IMR-90 (cell line): ENCODE measurements around the gene TSN. TPM values are rescaled to one million over a fixed set of nuclear protein-coding genes. Genes with fewer than 3 reads are reported as not detected.
"Not testable (repeated sequence)": the region's sequence is repeated elsewhere in the genome, so short reads cannot be mapped to it uniquely, and the experiment has no call there.

ENCODE experiments used
- ATAC-seq: fragments of 200-7000 bp; cut with Tn5 transposase; 2 replicates; pipeline ENCODE4 v1.9.1; 2020; ENCODE audit warnings: low read depth, mild to moderate bottlenecking, moderate library complexity
- BruUV-seq: library from RNA; stranded (reverse); fragments of 400-500 nt; replicated peaks from 2 replicates; lab custom pipeline; 2021; lab: Mats Ljungman, UMichigan
- CTCF ChIA-PET: fragments of 300-600 bp; formaldehyde crosslinking; extraction: SDS; loops from one replicate; lab custom pipeline; 2021; ENCODE audit warnings: antibody characterized with exemption; lab: Yijun Ruan, JAX
- POLR2A ChIA-PET: fragments of 300-600 bp; sonication (Branson Sonifier 250); formaldehyde crosslinking; loops from one replicate; lab custom pipeline; 2022; ENCODE audit warnings: antibody characterized with exemption; ENCODE audit not compliant: unreplicated experiment; lab: Charles Lee
- DNase-seq: peaks from one replicate; pipeline ENCODE4 v3.0.0; 2013
- H2AFZ ChIP-seq: replicated peaks from 2 replicates; pipeline ENCODE3; 2013; ENCODE audit warnings: low read length, mild to moderate bottlenecking; ENCODE audit not compliant: poor library complexity
- H2AK5ac ChIP-seq: 2 replicates; pipeline ENCODE4 v1.6.1; 2013; ENCODE audit warnings: low read depth, low read length, inconsistent platforms
- H2AK9ac ChIP-seq: replicated peaks from 2 replicates; pipeline ENCODE3; 2013; ENCODE audit warnings: mild to moderate bottlenecking, low read depth, low read length, moderate library complexity; ENCODE audit not compliant: poor library complexity
- H2BK120ac ChIP-seq: 2 replicates; pipeline ENCODE4 v1.6.1; 2013; ENCODE audit warnings: low read depth, low read length, inconsistent platforms
- H2BK15ac ChIP-seq: 3 replicates; pipeline ENCODE4 v1.6.1; 2013; ENCODE audit warnings: low read depth, low read length, inconsistent platforms
- H2BK20ac ChIP-seq: 2 replicates; pipeline ENCODE4 v1.6.1; 2013; ENCODE audit warnings: low read depth, mild to moderate bottlenecking, inconsistent platforms, low read length, moderate library complexity
- H2BK5ac ChIP-seq: 2 replicates; pipeline ENCODE4 v1.6.1; 2013; ENCODE audit warnings: mild to moderate bottlenecking, low read depth, low read length, inconsistent platforms; ENCODE audit not compliant: poor library complexity, severe bottlenecking
- H3K14ac ChIP-seq: replicated peaks from 2 replicates; pipeline ENCODE4 v1.6.1; 2013; ENCODE audit warnings: low read depth, low read length, inconsistent platforms
- H3K18ac ChIP-seq: 2 replicates; pipeline ENCODE4 v1.6.1; 2013; ENCODE audit warnings: low read depth, low read length, control low read depth
- H3K23ac ChIP-seq: 2 replicates; pipeline ENCODE4 v1.6.1; 2013; ENCODE audit warnings: low read depth, low read length, inconsistent platforms
- H3K27ac ChIP-seq: 2 replicates; pipeline ENCODE4 v1.5.1; 2013; ENCODE audit warnings: mild to moderate bottlenecking, control low read depth, low read length; ENCODE audit not compliant: insufficient read depth
- H3K27me3 ChIP-seq: 2 replicates; pipeline ENCODE4 v1.6.1; 2013; ENCODE audit warnings: low read length; ENCODE audit not compliant: control insufficient read depth, insufficient read depth
- H3K36me3 ChIP-seq: 2 replicates; pipeline ENCODE4 v1.6.1; 2013; ENCODE audit warnings: low read length, mixed read lengths; ENCODE audit not compliant: control insufficient read depth, insufficient read depth
- H3K4ac ChIP-seq: 2 replicates; pipeline ENCODE4 v1.6.1; 2013; ENCODE audit warnings: low read depth, low read length, inconsistent platforms
- H3K4me1 ChIP-seq: 2 replicates; pipeline ENCODE4 v1.6.1; 2013; ENCODE audit warnings: low read length, mixed read lengths; ENCODE audit not compliant: control insufficient read depth, insufficient read depth
- H3K4me2 ChIP-seq: 2 replicates; pipeline ENCODE4 v1.6.1; 2013; ENCODE audit warnings: low read depth, mild to moderate bottlenecking, control low read depth, low read length, moderate library complexity
- H3K4me3 ChIP-seq: 2 replicates; pipeline ENCODE4 v1.5.1; 2013; ENCODE audit warnings: low read depth, mild to moderate bottlenecking, control low read depth, low read length, moderate library complexity; ENCODE audit not compliant: insufficient read depth
- H3K56ac ChIP-seq: 2 replicates; pipeline ENCODE4 v1.6.1; 2013; ENCODE audit warnings: low read length, inconsistent platforms; ENCODE audit not compliant: insufficient read depth; ENCODE audit errors: extremely low read depth
- H3K79me1 ChIP-seq, 2 experiments: 2 replicates each; pipeline ENCODE4 v1.6.1; 2013; ENCODE audit warnings: low read length in 2 of 2, inconsistent platforms in 1 of 2, low read depth in 1 of 2
- H3K9ac ChIP-seq: 2 replicates; pipeline ENCODE4 v1.6.1; 2013; ENCODE audit warnings: low read depth, low read length, control low read depth
- H3K9me1 ChIP-seq: 2 replicates; pipeline ENCODE4 v1.6.1; 2013; ENCODE audit warnings: low read length, inconsistent platforms; ENCODE audit not compliant: insufficient read depth
- H3K9me3 ChIP-seq: 2 replicates; pipeline ENCODE4 v1.6.1; 2013; ENCODE audit warnings: low read length; ENCODE audit not compliant: control insufficient read depth, insufficient read depth
- H4K20me1 ChIP-seq: 2 replicates; pipeline ENCODE4 v1.6.1; 2013; ENCODE audit warnings: low read length, inconsistent platforms; ENCODE audit not compliant: insufficient read depth
- H4K5ac ChIP-seq: 2 replicates; pipeline ENCODE4 v1.6.1; 2013; ENCODE audit warnings: mild to moderate bottlenecking, low read depth, low read length, control low read depth
- H4K8ac ChIP-seq, 2 experiments: 2 replicates each; pipeline ENCODE4 v1.6.1; 2013; ENCODE audit warnings: low read depth in 2 of 2, low read length in 2 of 2, control low read depth in 1 of 2, inconsistent platforms in 1 of 2
- H4K91ac ChIP-seq: 2 replicates; pipeline ENCODE4 v1.6.1; 2013; ENCODE audit warnings: low read depth, low read length, inconsistent platforms; ENCODE audit not compliant: insufficient read depth
- BHLHE40 ChIP-seq: fragments of 150-350 bp; IDR thresholded peaks from 2 replicates; pipeline ENCODE4 v1.6.1; 2016; ENCODE audit warnings: mild to moderate bottlenecking, low read depth, low read length
- MAFK ChIP-seq: IDR thresholded peaks from 2 replicates; pipeline ENCODE4 v1.6.1; 2012; ENCODE audit warnings: low read depth, low read length, improper control_type of control experiment
- MAZ ChIP-seq: IDR thresholded peaks from 2 replicates; pipeline ENCODE4 v1.6.1; 2012; ENCODE audit warnings: low read depth, mild to moderate bottlenecking, low read length, improper control_type of control experiment, moderate library complexity, borderline replicate concordance
- NFE2L2 ChIP-seq: fragments of 150-350 bp; IDR thresholded peaks from 2 replicates; pipeline ENCODE4 v1.6.1; 2016; ENCODE audit warnings: low read depth, mild to moderate bottlenecking, low read length
- SMC3 ChIP-seq: fragments of 150-350 bp; IDR thresholded peaks from 2 replicates; pipeline ENCODE4 v1.6.1; 2016; ENCODE audit warnings: low read depth, mild to moderate bottlenecking, antibody characterized with exemption, low read length, moderate library complexity
- WGBS, 2 experiments: methylation state at CpG; one replicate each; pipeline versions ENCODE4 v1.1.5 to v1.1.7; 2013; ENCODE audit warnings: missing lambda C conversion rate in 2 of 2; ENCODE audit not compliant: insufficient read length in 1 of 2; ENCODE audit errors: extremely low coverage in 2 of 2; 5-methylcytosine and 5-hydroxymethylcytosine counted together
- dilution Hi-C: fragments of 300-500 bp; cut with HindIII; formaldehyde crosslinking; loops from one replicate; pipeline ENCODE4 v1.14.3; 2018; ENCODE audit warnings: low sequenced_read_pairs; ENCODE audit not compliant: unreplicated experiment
- in situ Hi-C: fragments of 300-500 bp; cut with MboI; formaldehyde crosslinking; loops from 3 replicates; pipeline ENCODE4 v1.14.3; 2019; ENCODE audit warnings: low sequenced_read_pairs, inconsistent platforms, mixed read lengths
- intact Hi-C: fragments of 100-400 bp; cut with micrococcal nuclease; formaldehyde crosslinking; loops from 2 replicates; pipeline ENCODE4 v1.10.0; 2022
- polyA plus RNA-seq, 3 experiments: library from polyadenylated mRNA; depleted of rRNA; stranded (reverse); fragments of >200 nt; gene quantifications; 2 replicates each; pipeline ENCODE4 v1.2.3, GENCODE V29; 2012; ENCODE audit warnings: low replicate concordance in 1 of 3
- total RNA-seq: library from RNA; depleted of rRNA; stranded (reverse); fragments of >200 nt; gene quantifications from 2 replicates; pipeline ENCODE4 v1.2.3, GENCODE V29; 2012

TSN gene
- total and polyA plus RNA-seq, 2 of the 4 experiments (the other 2 are of a cell fraction) = 31.0 to 56.3 TPM

DNA sequence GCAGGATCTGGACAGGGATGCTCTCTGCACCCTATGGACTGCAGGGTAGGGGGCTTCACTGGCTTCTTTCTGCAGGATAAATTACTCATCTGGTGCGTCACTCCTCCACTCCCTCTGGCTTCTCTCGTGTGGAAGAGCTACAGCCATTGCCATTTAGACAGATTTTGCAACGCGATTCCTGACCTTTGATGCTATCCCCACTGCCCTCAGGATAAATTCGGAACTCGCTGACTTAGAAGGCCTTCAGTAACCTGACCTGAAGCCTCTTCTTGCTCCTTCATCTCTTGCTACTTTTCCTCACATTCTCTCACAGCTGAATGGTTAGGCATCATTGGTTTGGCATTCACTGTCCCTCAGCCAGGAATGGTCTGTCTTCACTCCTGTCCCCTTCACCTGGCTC lies 24.1 kb upstream of the TSN start:
- H3K36me3 ChIP-seq = peaks cover 27% of the 10 kb centered on the region
- no peak overlapping the region for H2BK5ac ChIP-seq
- no peak overlapping the region for H3K4ac ChIP-seq
- H3K4me2 ChIP-seq = no peak overlapping the region
- no peak overlapping the region for H3K23ac ChIP-seq
- in situ Hi-C loops (loop anchor here (25.0 kb wide), 1 partner anchor 644 kb away; no protein-coding TSS in a partner anchor), intact Hi-C loops (no loop called here), dilution Hi-C loops (no loop called here)
- H2AK5ac ChIP-seq = no peak overlapping the region
- H3K56ac ChIP-seq = no peak overlapping the region
- H2AK9ac ChIP-seq = peak overlapping the region; percentile 28
- ATAC-seq = no peak
- peaks cover 17% of the 10 kb centered on the region for H4K20me1 ChIP-seq
- no peaks in the 10 kb centered on the region for H3K4me1 ChIP-seq
- no peak overlapping the region for H3K27ac ChIP-seq
- ChIA-PET CTCF (no interaction called here), POLR2A (no interaction called here)
- H3K4me3 ChIP-seq = no peak overlapping the region
- no peak overlapping the region for H4K8ac ChIP-seq
- 87% methylated on average over 4 of the region's 6 CpGs; no CpG with 5 or more reads in 1 of the 2 experiments for whole genome bisulfite sequencing, 2 experiments
- no peak overlapping the region for H3K18ac ChIP-seq
- DNase-seq = no peak
- no peak overlapping the region for H4K5ac ChIP-seq
- no peak overlapping the region for H2BK120ac ChIP-seq
- H3K9ac ChIP-seq = no peak overlapping the region
- no peak overlapping the region for H2BK20ac ChIP-seq
- no peaks in the 10 kb centered on the region for H3K27me3 ChIP-seq
- no TSS peak for BruUV-seq
- no peak overlapping the region for H4K91ac ChIP-seq
- peaks cover 27 to 31% of the 10 kb centered on the region in 2 experiments for H3K79me1 ChIP-seq
- no peak overlapping the region for H2BK15ac ChIP-seq
- H2AFZ ChIP-seq = no peak overlapping the region
- no peaks in the 10 kb centered on the region; the same call in 1 of the 2 replicates for H3K9me1 ChIP-seq
- H3K14ac ChIP-seq = no peak overlapping the region
- no peaks in the 10 kb centered on the region for H3K9me3 ChIP-seq
- no peak for TF ChIP-seq BHLHE40
- no peak for TF ChIP-seq MAZ
- TF ChIP-seq MAFK = no peak
- no peak for TF ChIP-seq SMC3
- TF ChIP-seq NFE2L2 = no peak

DNA sequence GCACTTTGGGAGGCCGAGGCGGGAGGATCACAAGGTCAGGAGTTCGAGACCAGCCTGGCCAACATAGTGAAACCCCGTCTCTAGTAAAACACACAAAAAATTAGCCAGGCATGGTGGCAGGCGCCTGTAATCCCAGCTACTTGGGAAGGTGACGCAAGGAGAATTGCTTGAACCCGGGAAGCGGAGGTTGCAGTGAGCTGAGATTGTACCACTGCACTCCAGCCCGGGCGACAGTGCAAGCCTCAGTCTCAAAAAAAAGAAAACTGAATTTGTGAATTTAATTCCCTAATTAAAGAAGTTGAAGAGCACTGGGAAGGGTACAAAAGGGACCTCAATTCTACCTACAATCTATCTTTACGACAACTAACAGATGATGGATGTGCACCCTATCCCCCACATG lies 20.9 kb upstream of the TSN start:
- BruUV-seq, H3K27ac ChIP-seq, H3K27me3 ChIP-seq, H4K5ac ChIP-seq, CTCF ChIA-PET, ATAC-seq, H2BK120ac ChIP-seq, H3K4me3 ChIP-seq, dilution Hi-C loops, H3K9ac ChIP-seq, H2BK15ac ChIP-seq, H2BK20ac ChIP-seq, H3K4me1 ChIP-seq, H2AK5ac ChIP-seq, H2AK9ac ChIP-seq, H3K4me2 ChIP-seq, H2AFZ ChIP-seq, DNase-seq, H4K8ac ChIP-seq, H4K91ac ChIP-seq, H3K18ac ChIP-seq, H2BK5ac ChIP-seq, H3K9me3 ChIP-seq, H3K56ac ChIP-seq, H3K4ac ChIP-seq, H3K9me1 ChIP-seq, intact Hi-C loops, H3K14ac ChIP-seq, H3K23ac ChIP-seq, POLR2A ChIA-PET: not testable (repeated sequence)
- in situ Hi-C loops = loop anchor here (25.0 kb wide), 1 partner anchor 647 kb away; no protein-coding TSS in a partner anchor
- WGBS, 2 experiments = 90% methylated on average over 4 of the region's 11 CpGs; no CpG with 5 or more reads in 1 of the 2 experiments
- Histone ChIP-seq H3K79me1 (peaks cover 26 to 28% of the 10 kb centered on the region in 2 experiments), H4K20me1 (peaks cover 17% of the 10 kb centered on the region), H3K36me3 (peaks cover 19% of the 10 kb centered on the region)
